Mucosa of descending colon (tissue), 3 donors: ENCODE measurements around the gene TBC1D2. TPM values are rescaled to one million over a fixed set of nuclear protein-coding genes. Genes with fewer than 3 reads are reported as not detected.

Source experiments
- ATAC-seq: fragments of 200-7000 bp; cut with Tn5 transposase; one replicate; pipeline ENCODE4 v1.9.1; 2020; ENCODE audit warnings: mild to moderate bottlenecking, moderate library complexity
- DNase-seq, 3 donors: peaks; one replicate each; pipeline ENCODE4 v3.0.0-alpha.2; 2020
- H3K36me3 ChIP-seq: fragments of 200-600 bp; one replicate; pipeline ENCODE4 v1.8.0; 2021; ENCODE audit warnings: low read depth, mild to moderate bottlenecking
- H3K4me1 ChIP-seq: fragments of 200-600 bp; one replicate; pipeline ENCODE4 v1.8.0; 2021; ENCODE audit warnings: low read depth, mild to moderate bottlenecking
- H3K4me3 ChIP-seq: fragments of 200-600 bp; one replicate; pipeline ENCODE4 v1.8.0; 2021; ENCODE audit warnings: mild to moderate bottlenecking
- H3K9me3 ChIP-seq: fragments of 200-600 bp; one replicate; pipeline ENCODE4 v1.8.0; 2021; ENCODE audit warnings: mild to moderate bottlenecking
- CTCF ChIP-seq: fragments of 200-600 bp; IDR thresholded peaks from one replicate; pipeline ENCODE4 v1.8.0; 2022; ENCODE audit warnings: antibody characterized with exemption, mild to moderate bottlenecking
- intact Hi-C, 2 donors: fragments of 100-400 bp; cut with DNase I in 1 of 2; cut with micrococcal nuclease in 1 of 2; formaldehyde crosslinking; loops; one replicate each; pipeline versions ENCODE4 v1.11.0 to v1.11.1; 2022; cut with DNase I, micrococcal nuclease
- total RNA-seq, 3 donors: library from RNA; stranded (reverse); fragmentation: NEBNext Ultra II Directional in 2 of 3; extraction: Animal tissue kit (Norgen Biotek cat#: 25700) in 2 of 3; gene quantifications; one replicate each; pipeline versions ENCODE4 v1.2.1 to v1.2.4, GENCODE V29; 2021 to 2023
- donor health status: DM: no; HTN: no; CAD: no; lungs with moderate emphysema.
- donor health status: DM: no; HTN: no; CAD: no.
- donor health status: DM: no; HTN: yes; CAD: no.

TBC1D2 gene
- total RNA-seq, 3 donors from 2014 or later, result 19.5 to 33.5 (median 26.9) TPM

GRCh38 chr9:98262056-98262455 is 6.6 kb upstream of the TBC1D2 start:
- ATAC-seq (no peak), DNase-seq (no peak)
- no peaks in the 10 kb centered on the region for H3K4me1 ChIP-seq
- no peak overlapping the region for H3K4me3 ChIP-seq
- TF ChIP-seq CTCF, result no peak
- intact Hi-C loops, result loop anchor here (5.0 to 10.0 kb wide), 2 partner anchors 55 to 337 kb away; partner anchors contain the start of gene TRMO (in 1 of the 2)
- no peaks in the 10 kb centered on the region for H3K9me3 ChIP-seq
- no peaks in the 10 kb centered on the region for H3K36me3 ChIP-seq

GRCh38 chr9:98260635-98261034 is 5.2 kb upstream of the TBC1D2 start:
- no peaks in the 10 kb centered on the region for H3K9me3 ChIP-seq
- ATAC-seq (no peak), DNase-seq (no peak)
- H3K4me1 ChIP-seq, result no peaks in the 10 kb centered on the region
- no peaks in the 10 kb centered on the region for H3K36me3 ChIP-seq
- intact Hi-C loops, result loop anchor here (5.0 to 10.0 kb wide), 2 partner anchors 53 to 336 kb away; partner anchors contain the start of gene TRMO (in 1 of the 2)
- no peak overlapping the region for H3K4me3 ChIP-seq
- no peak for TF ChIP-seq CTCF

GRCh38 chr9:98259791-98260190 is 4.3 kb upstream of the TBC1D2 start:
- no peak for ATAC-seq
- H3K4me1 ChIP-seq, result peaks cover 2% of the 10 kb centered on the region
- H3K4me3 ChIP-seq, result no peak overlapping the region
- no peak for TF ChIP-seq CTCF
- H3K9me3 ChIP-seq, result no peaks in the 10 kb centered on the region
- H3K36me3 ChIP-seq, result no peaks in the 10 kb centered on the region
- intact Hi-C loops, result loop anchor here (5.0 to 10.0 kb wide), 3 partner anchors 52 to 335 kb away; partner anchors contain the start of gene TRMO (in 1 of the 2)
- DNase-seq, result no peak

- ATAC-seq, result no peak
- intact Hi-C loops, result loop anchor here in 1 of 2 donors (10.0 kb wide), 1 partner anchor 182 kb away; no protein-coding TSS in a partner anchor
Observed at GRCh38 chr9:98256756-98257155, 1.3 kb upstream of the TBC1D2 start.

GRCh38 chr9:98255061-98255577 is 330 bp downstream of the TBC1D2 start:
- no peaks in the 10 kb centered on the region for H3K36me3 ChIP-seq
- no peak for TF ChIP-seq CTCF
- H3K9me3 ChIP-seq, result no peaks in the 10 kb centered on the region
- DNase-seq, result peak in 1 of 3 donors; percentile 63
- peak; percentile 20 for ATAC-seq
- H3K4me3 ChIP-seq, result peak overlapping the region; percentile 71
- intact Hi-C loops, result loop anchor here in 1 of 2 donors (10.0 kb wide), 1 partner anchor 180 kb away; no protein-coding TSS in a partner anchor
- H3K4me1 ChIP-seq, result peaks cover 24% of the 10 kb centered on the region

More at GRCh38 chr9:98256756-98257155, 1.3 kb upstream of the TBC1D2 start:
- Histone ChIP-seq H3K4me3 (peak overlapping the region; percentile 71), H3K36me3 (no peaks in the 10 kb centered on the region), H3K4me1 (peaks cover 19% of the 10 kb centered on the region), H3K9me3 (no peaks in the 10 kb centered on the region)
- peak in 1 of 3 donors; percentile 44 for DNase-seq
- TF ChIP-seq CTCF, result no peak
